ENCODE measurements around the gene MAGEA10. TPM values are rescaled to one million over a fixed set of nuclear protein-coding genes. Genes with fewer than 3 reads are reported as not detected.

MAGEA10 gene
- total and polyA plus RNA-seq, 7 donors: not detected

GRCh38 chrX:152170621-152171020 is 32.2 kb upstream of the MAGEA10 start:
- Histone ChIP-seq H3K4me1 (no peaks in the 10 kb centered on the region), H3K27me3 (ENCODE audit: insufficient read depth in 3 of 3, low read length in 2 of 3) (no peaks in the 10 kb centered on the region), H3K9me3 (no peaks in the 10 kb centered on the region), H3K36me3 (ENCODE audit: insufficient read depth in 1 of 2, low read depth in 1 of 2) (no peaks in the 10 kb centered on the region), H3K27ac (no peak overlapping the region), H3K4me3 (no peak overlapping the region)
- ATAC-seq (no peak), DNase-seq (no peak)
- no peak for TF ChIP-seq CTCF (IDR thresholded peaks at IDR 0.05)
- intact Hi-C loops (cut with DNase I): no loop called here
- WGBS, 3 donors: 57 to 75% (median 71%) methylated on average over 4 of the region's 4 CpGs

GRCh38 chrX:152165033-152165743 is 26.8 kb upstream of the MAGEA10 start:
- H3K27me3 ChIP-seq (ENCODE audit: insufficient read depth in 3 of 3, low read length in 2 of 3): no peaks in the 10 kb centered on the region
- DNase-seq (no peak), ATAC-seq (no peak)
- H3K4me3 ChIP-seq: no peak overlapping the region
- intact Hi-C loops (cut with DNase I): no loop called here
- 75 to 83% (median 79%) methylated on average over 2 of the region's 2 CpGs for WGBS, 3 donors
- TF ChIP-seq CTCF (IDR thresholded peaks at IDR 0.05): no peak
- no peaks in the 10 kb centered on the region for H3K4me1 ChIP-seq
- H3K27ac ChIP-seq: no peak overlapping the region
- no peaks in the 10 kb centered on the region for H3K36me3 ChIP-seq (ENCODE audit: insufficient read depth in 1 of 2, low read depth in 1 of 2)
- H3K9me3 ChIP-seq: no peaks in the 10 kb centered on the region

GRCh38 chrX:152157042-152157441 is 18.7 kb upstream of the MAGEA10 start:
- TF ChIP-seq CTCF (IDR thresholded peaks at IDR 0.05): no peak
- 81 to 96% (median 82%) methylated on average over 2 of the region's 2 CpGs for WGBS, 3 donors
- intact Hi-C loops (cut with DNase I): no loop called here
- DNase-seq: no peak
- Histone ChIP-seq H3K36me3 (ENCODE audit: insufficient read depth in 1 of 2, low read depth in 1 of 2) (no peaks in the 10 kb centered on the region), H3K4me1 (no peaks in the 10 kb centered on the region), H3K27me3 (ENCODE audit: insufficient read depth in 3 of 3, low read length in 2 of 3) (no peaks in the 10 kb centered on the region), H3K9me3 (no peaks in the 10 kb centered on the region), H3K27ac (no peak overlapping the region), H3K4me3 (no peak overlapping the region)
- no peak for ATAC-seq

GRCh38 chrX:152155766-152156310 is 17.5 kb upstream of the MAGEA10 start:
- Histone ChIP-seq H3K9me3 (no peaks in the 10 kb centered on the region), H3K27me3 (ENCODE audit: insufficient read depth in 3 of 3, low read length in 2 of 3) (no peaks in the 10 kb centered on the region), H3K36me3 (ENCODE audit: insufficient read depth in 1 of 2, low read depth in 1 of 2) (no peaks in the 10 kb centered on the region), H3K4me1 (no peaks in the 10 kb centered on the region), H3K4me3 (no peak overlapping the region), H3K27ac (no peak overlapping the region)
- TF ChIP-seq CTCF (IDR thresholded peaks at IDR 0.05): no peak
- DNase-seq (no peak), ATAC-seq (no peak)
- intact Hi-C loops (cut with DNase I): no loop called here
- WGBS, 3 donors: 25 to 64% (median 57%) methylated on average over 2 of the region's 2 CpGs

- WGBS, 3 donors: 48 to 74% (median 64%) methylated on average over 1 of the region's 1 CpG
- ATAC-seq: no peak
- TF ChIP-seq CTCF (IDR thresholded peaks at IDR 0.05): no peak
- Histone ChIP-seq H3K4me1 (no peaks in the 10 kb centered on the region), H3K27ac (no peak overlapping the region), H3K27me3 (ENCODE audit: insufficient read depth in 3 of 3, low read length in 2 of 3) (no peaks in the 10 kb centered on the region), H3K36me3 (ENCODE audit: insufficient read depth in 1 of 2, low read depth in 1 of 2) (no peaks in the 10 kb centered on the region), H3K4me3 (no peak overlapping the region), H3K9me3 (no peaks in the 10 kb centered on the region)
- no peak for DNase-seq
- intact Hi-C loops (cut with DNase I): no loop called here
Measured at GRCh38 chrX:152154050-152154449, 15.7 kb upstream of the MAGEA10 start.

Measured in psoas muscle (tissue), 8 donors.